ENCODE data around the gene PEAR1.

- TF ChIP-seq CTCF (conservative IDR thresholded peaks at IDR 0.05) (no peak), EZH2 (IDR thresholded peaks at IDR 0.05; ENCODE audit: low read depth) (no peak)
Observed at GRCh38 chr1:156953571-156953970, 60.1 kb downstream of the PEAR1 start.
